HepG2 (cell line): ENCODE measurements around the gene ATPAF2. TPM values are rescaled to one million over a fixed set of nuclear protein-coding genes. Genes with fewer than 3 reads are reported as not detected.

Experiments used
- ATAC-seq: fragments of 200-7000 bp; cut with Tn5 transposase; 3 replicates; pipeline ENCODE4 v1.9.1; 2020; ENCODE audit warnings: mild to moderate bottlenecking, moderate library complexity
- BruUV-seq: library from RNA; stranded (reverse); fragments of 400-500 nt; replicated peaks from 2 replicates; lab custom pipeline; 2021; lab: Mats Ljungman, UMichigan
- CTCF ChIA-PET: fragments of 300-600 bp; formaldehyde crosslinking; extraction: SDS; loops from one replicate; lab custom pipeline; 2021; ENCODE audit warnings: low total read pairs, inconsistent platforms, low intra/inter-chr PET ratio; lab: Yijun Ruan, JAX
- POLR2A ChIA-PET: fragments of 350-600 bp; sonication (Branson Sonifier 250); formaldehyde crosslinking; loops from one replicate; lab custom pipeline; 2020; ENCODE audit warnings: antibody characterized with exemption, inconsistent platforms; lab: Yijun Ruan, JAX
- DNase-seq: peaks from one replicate; pipeline ENCODE4 v3.0.0-alpha.2; 2015; ENCODE audit warnings: low spot score
- FAIRE-seq: peaks from 3 replicates; lab custom pipeline; 2011; peaks lifted over from hg19 to GRCh38; lab: Jason Lieb, UNC
- H2AFZ ChIP-seq: one replicate; pipeline ENCODE4 v1.6.1; 2011; ENCODE audit warnings: low read length, inconsistent platforms
- H3K27ac ChIP-seq: fragments of 300-600 bp; 3 replicates; pipeline ENCODE4 v1.8.0; 2011; ENCODE audit warnings: mixed run types, mild to moderate bottlenecking, mixed read lengths, low read length, inconsistent platforms; ENCODE audit not compliant: insufficient read depth; ENCODE audit errors: extremely low read length
- H3K27me3 ChIP-seq, 2 experiments: fragments of 200-600 bp in 1 of 2; 2 replicates in 1 of 2; 3 replicates in 1 of 2; pipeline versions ENCODE4 v1.6.0 to v1.8.0; 2011; ENCODE audit warnings: low read length in 2 of 2, mild to moderate bottlenecking in 2 of 2, moderate library complexity in 2 of 2, inconsistent platforms in 1 of 2; ENCODE audit not compliant: insufficient read depth in 2 of 2, control insufficient read depth in 1 of 2
- H3K36me3 ChIP-seq, 2 experiments: fragments of 200-600 bp in 1 of 2; replicated peaks in 1 of 2; 2 replicates in 1 of 2; 3 replicates in 1 of 2; pipeline versions ENCODE4 v1.5.1 to v1.8.0; 2011; ENCODE audit warnings: low read length in 2 of 2, inconsistent platforms in 1 of 2; ENCODE audit not compliant: insufficient read depth in 2 of 2, control insufficient read depth in 1 of 2
- H3K4me1 ChIP-seq: 2 replicates; pipeline ENCODE4 v1.5.1; 2012; ENCODE audit warnings: low read length, inconsistent platforms; ENCODE audit not compliant: insufficient read depth
- H3K4me2 ChIP-seq: 2 replicates; pipeline ENCODE4 v1.6.0; 2011; ENCODE audit warnings: low read depth, low read length, inconsistent platforms
- H3K4me3 ChIP-seq, 3 experiments: fragments of 200-600 bp in 1 of 3; sonication (generic), shearing (Covaris generic) in 1 of 3; replicated peaks in 1 of 3; 2 replicates each; pipeline ENCODE4 v1.5.1; 2011 to 2016; ENCODE audit warnings: low read length in 3 of 3, inconsistent platforms in 2 of 3, low read depth in 2 of 3, mild to moderate bottlenecking in 2 of 3, control low read depth in 1 of 3, mixed read lengths in 1 of 3; ENCODE audit not compliant: insufficient read depth in 1 of 3
- H3K79me2 ChIP-seq: one replicate; pipeline ENCODE4 v1.6.1; 2011; ENCODE audit warnings: low read length, inconsistent platforms; ENCODE audit not compliant: insufficient read depth
- H3K9ac ChIP-seq: 2 replicates; pipeline ENCODE4 v1.6.0; 2011; ENCODE audit warnings: mild to moderate bottlenecking, low read depth, low read length, inconsistent platforms; ENCODE audit not compliant: insufficient read depth
- H3K9me3 ChIP-seq: 2 replicates; pipeline ENCODE4 v1.5.1; 2012; ENCODE audit warnings: mild to moderate bottlenecking, low read length
- H4K20me1 ChIP-seq: 2 replicates; pipeline ENCODE4 v1.6.0; 2011; ENCODE audit warnings: inconsistent platforms, mild to moderate bottlenecking, low read length, moderate library complexity; ENCODE audit not compliant: insufficient read depth
- CBX2 ChIP-seq, 2 experiments: fragments of 200-600 bp in 1 of 2; sonication (generic); formaldehyde crosslinking in 1 of 2; IDR thresholded peaks; 2 replicates each; pipeline versions ENCODE4 v1.7.0 to v1.8.1; 2018 to 2022; ENCODE audit warnings: low read depth in 2 of 2, low read length in 1 of 2, mild to moderate bottlenecking in 1 of 2, missing genetic modification reagents in 1 of 2
- CEBPB ChIP-seq: IDR thresholded peaks from 2 replicates; pipeline ENCODE4 v1.6.1; 2011; ENCODE audit warnings: low read depth, low read length, improper control_type of control experiment, borderline replicate concordance
- GZF1 ChIP-seq: sonication (generic); formaldehyde crosslinking; IDR thresholded peaks from 2 replicates; pipeline ENCODE4 v1.5.1; 2020; ENCODE audit warnings: mild to moderate bottlenecking, missing genetic modification reagents
- KLF16 ChIP-seq, 2 experiments: sonication (generic) in 1 of 2; formaldehyde crosslinking in 1 of 2; IDR thresholded peaks; 2 replicates each; pipeline versions ENCODE4 v1.6.1 to v1.8.0; 2016 to 2023; ENCODE audit warnings: missing genetic modification reagents in 2 of 2, missing compliant biosample characterization in 1 of 2
- MED8 ChIP-seq: sonication (generic); formaldehyde crosslinking; IDR thresholded peaks from 2 replicates; pipeline ENCODE4 v1.8.1; 2023; ENCODE audit warnings: mild to moderate bottlenecking, missing genetic modification reagents; ENCODE audit not compliant: insufficient replicate concordance
- NCOA5 ChIP-seq: sonication (generic); formaldehyde crosslinking; IDR thresholded peaks from 2 replicates; pipeline ENCODE4 v1.4.0; 2020; ENCODE audit warnings: missing genetic modification reagents
- NFE2 ChIP-seq: sonication (generic); formaldehyde crosslinking; IDR thresholded peaks from 2 replicates; pipeline ENCODE4 v1.4.0; 2020; ENCODE audit warnings: missing genetic modification reagents
- SETDB1 ChIP-seq: sonication (generic); formaldehyde crosslinking; IDR thresholded peaks from 2 replicates; pipeline ENCODE4 v1.5.1; 2020; ENCODE audit warnings: missing genetic modification reagents, mild to moderate bottlenecking, borderline replicate concordance
- ZFP1 ChIP-seq: IDR thresholded peaks from 2 replicates; pipeline ENCODE4 v1.6.1; 2016
- ZFP36L1 ChIP-seq: sonication (generic); formaldehyde crosslinking; IDR thresholded peaks from 2 replicates; pipeline ENCODE4 v1.8.0; 2022; ENCODE audit warnings: mild to moderate bottlenecking, missing genetic modification reagents, moderate library complexity
- ZMYM3 ChIP-seq: sonication (generic); formaldehyde crosslinking; IDR thresholded peaks from 2 replicates; pipeline ENCODE4 v1.5.1; 2020; ENCODE audit warnings: mild to moderate bottlenecking, missing genetic modification reagents
- ZNF10 ChIP-seq: sonication (generic); formaldehyde crosslinking; IDR thresholded peaks from 2 replicates; pipeline ENCODE4 v1.4.0; 2020; ENCODE audit warnings: mild to moderate bottlenecking, low read depth, missing genetic modification reagents, borderline replicate concordance
- ZNF20 ChIP-seq: sonication (generic); formaldehyde crosslinking; IDR thresholded peaks from 2 replicates; pipeline ENCODE4 v1.4.0; 2020; ENCODE audit warnings: mild to moderate bottlenecking, moderate library complexity, missing genetic modification reagents
- ZNF30 ChIP-seq: sonication (generic); formaldehyde crosslinking; IDR thresholded peaks from 2 replicates; pipeline ENCODE4 v1.5.0; 2020; ENCODE audit warnings: mild to moderate bottlenecking, missing genetic modification reagents
- ZNF431 ChIP-seq: sonication (generic); formaldehyde crosslinking; IDR thresholded peaks from 2 replicates; pipeline ENCODE4 v1.9.0; 2022; ENCODE audit warnings: missing genetic modification reagents, low read depth, mild to moderate bottlenecking, borderline replicate concordance
- ZNF556 ChIP-seq: sonication (generic); formaldehyde crosslinking; IDR thresholded peaks from 2 replicates; pipeline ENCODE4 v1.4.0; 2020; ENCODE audit warnings: mild to moderate bottlenecking, missing genetic modification reagents, borderline replicate concordance
- ZNF558 ChIP-seq: sonication (generic); formaldehyde crosslinking; IDR thresholded peaks from 2 replicates; pipeline ENCODE4 v1.9.0; 2022; ENCODE audit warnings: mild to moderate bottlenecking, missing genetic modification reagents, borderline replicate concordance
- ZNF740 ChIP-seq: sonication (generic); formaldehyde crosslinking; IDR thresholded peaks from 2 replicates; pipeline ENCODE4 v1.4.0; 2020; ENCODE audit warnings: missing genetic modification reagents
- ZNF768 ChIP-seq: sonication (generic); formaldehyde crosslinking; IDR thresholded peaks from 2 replicates; pipeline ENCODE4 v1.4.0; 2020; ENCODE audit warnings: missing genetic modification reagents
- ZXDC ChIP-seq: sonication (generic); formaldehyde crosslinking; IDR thresholded peaks from 2 replicates; pipeline ENCODE4 v1.5.0; 2020; ENCODE audit warnings: mild to moderate bottlenecking, missing genetic modification reagents
- WGBS: methylation state at CpG from one replicate; pipeline ENCODE4 v1.1.6; 2017; ENCODE audit warnings: low lambda C conversion rate; 5-methylcytosine and 5-hydroxymethylcytosine counted together
- in situ Hi-C: cut with HindIII; loops from 2 replicates; pipeline ENCODE4 v1.10.0; 2017; ENCODE audit warnings: low pct_unique_long_range_greater_than_20kb; ENCODE audit not compliant: extremely low pct_ligation_motif_present
- intact Hi-C: fragments of 100-400 bp; cut with micrococcal nuclease; formaldehyde crosslinking; loops from one replicate; pipeline ENCODE4 v1.10.0; 2022; ENCODE audit not compliant: unreplicated experiment
- polyA plus RNA-seq, 8 experiments: library from polyadenylated mRNA; depleted of rRNA in 3 of 8; stranded (reverse) in 7 of 8; unstranded in 1 of 8; fragments of >200 nt; fragmentation: Illumina TruSeq in 4 of 8; extraction: Trizol in 4 of 8; gene quantifications; 2 replicates each; pipeline versions ENCODE4 v1.2.1 to v1.2.3, GENCODE V29; 2011 to 2016; ENCODE audit warnings: low read depth in 4 of 8, missing spikeins in 1 of 8, mixed read lengths in 1 of 8; ENCODE audit not compliant: insufficient read depth in 1 of 8
- total RNA-seq, 5 experiments: library from RNA; depleted of rRNA; stranded (reverse); fragments of >200 nt; fragmentation: Illumina TruSeq; extraction: Trizol; gene quantifications; 2 replicates each; pipeline ENCODE4 v1.2.3, GENCODE V29; 2016; ENCODE audit warnings: low read depth in 1 of 5
- TF ChIP-seq, protein P1 (sequence below): sonication (generic); formaldehyde crosslinking; IDR thresholded peaks from 2 replicates; pipeline ENCODE4 v1.5.1; 2020; ENCODE audit warnings: mild to moderate bottlenecking, missing genetic modification reagents, moderate library complexity

ATPAF2 gene
- total and polyA plus RNA-seq, 2 of the 13 experiments (the other 11 are each of a cell fraction or from before 2014, with no cell fraction given), result 15.0 to 16.5 TPM

DNA sequence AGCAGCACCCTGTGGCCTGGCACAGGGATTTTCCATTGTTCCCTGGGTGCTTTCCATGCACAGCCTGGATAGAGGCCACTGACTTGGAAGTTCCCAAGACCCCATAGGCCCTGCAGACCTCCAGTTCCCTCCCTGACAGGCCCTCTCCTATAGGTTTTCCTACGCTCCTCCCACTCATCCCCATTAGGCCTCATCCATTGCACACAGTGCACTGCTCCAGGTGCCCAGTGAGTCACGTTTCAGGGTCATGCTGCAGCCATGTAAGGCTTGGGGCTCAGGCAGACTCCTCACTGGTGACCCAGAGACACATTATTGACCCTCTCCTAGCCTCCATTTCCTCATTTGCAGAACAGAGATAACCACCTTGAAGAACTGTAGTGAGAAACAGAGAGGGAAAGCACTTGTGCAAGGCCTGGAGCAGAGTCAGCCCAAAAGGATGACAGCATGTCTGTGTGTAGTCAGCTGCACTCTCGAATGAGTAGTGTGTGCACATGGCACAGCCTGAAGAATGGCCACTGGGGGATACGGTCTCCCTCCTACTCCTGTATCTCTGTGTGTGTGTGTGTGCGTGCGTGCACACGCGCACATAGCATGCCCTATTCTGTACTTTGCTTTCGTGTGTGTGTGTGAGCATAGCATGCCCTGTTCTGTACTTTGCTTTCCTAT, 39.5 kb downstream of the ATPAF2 start:
- Histone ChIP-seq H3K36me3 (no peaks in the 10 kb centered on the region), H3K27ac (no peak overlapping the region), H3K27me3 (0 out of 5 replicates have a peak, but pooled peaks cover 0 to 10% of the 10 kb centered on the region in 2 experiments), H3K4me1 (peaks cover 34% of the 10 kb centered on the region), H3K79me2 (no peaks in the 10 kb centered on the region), H3K4me2 (peak overlapping the region; percentile 36), H3K4me3 (no peak overlapping the region), H2AFZ (no peak overlapping the region), H4K20me1 (no peaks in the 10 kb centered on the region), H3K9me3 (no peaks in the 10 kb centered on the region), H3K9ac (no peak overlapping the region)
- ChIA-PET CTCF (no interaction called here), POLR2A (no interaction called here)
- no TSS peak for BruUV-seq
- WGBS, result 52% methylated on average over 9 of the region's 9 CpGs
- in situ Hi-C loops (loop anchor here (25.0 kb wide), 1 partner anchor 113 kb away; the partner anchor contains the start of gene MYO15A), intact Hi-C loops (no loop called here)
- DNase-seq (peak; percentile 21), ATAC-seq (peak; percentile 66), FAIRE-seq (no peak)
- TF ChIP-seq CEBPB (no peak), ZNF20 (CRISPR knock-in tag) (no peak), CBX2 (IDR thresholded peaks at IDR 0.05; ENCODE audit: low read depth, low read length) (no peak), CBX2 (CRISPR knock-in tag; IDR thresholded peaks at IDR 0.05; ENCODE audit: low read depth) (no peak), ZXDC (CRISPR knock-in tag) (no peak), SETDB1 (CRISPR knock-in tag) (no peak), ZNF768 (CRISPR knock-in tag) (peak; percentile 10; the same call in 1 of the 2 replicates), NCOA5 (CRISPR knock-in tag) (no peak), NFE2 (no peak), ZNF30 (CRISPR knock-in tag) (no peak), KLF16 (CRISPR knock-in tag; IDR thresholded peaks at IDR 0.05) (no peak), ZNF10 (CRISPR knock-in tag) (no peak), ZNF431 (no peak), ZNF556 (CRISPR knock-in tag) (no peak), ZFP36L1 (CRISPR knock-in tag) (no peak), GZF1 (no peak), MED8 (CRISPR knock-in tag) (no peak), ZNF558 (CRISPR knock-in tag) (no peak), ZNF740 (CRISPR knock-in tag) (no peak), ZMYM3 (CRISPR knock-in tag) (0 out of 2 replicates have a peak, but pooled peaks have one; percentile 18), ZFP1 (CRISPR knock-in tag) (no peak)
- TF ChIP-seq, protein P1, sequence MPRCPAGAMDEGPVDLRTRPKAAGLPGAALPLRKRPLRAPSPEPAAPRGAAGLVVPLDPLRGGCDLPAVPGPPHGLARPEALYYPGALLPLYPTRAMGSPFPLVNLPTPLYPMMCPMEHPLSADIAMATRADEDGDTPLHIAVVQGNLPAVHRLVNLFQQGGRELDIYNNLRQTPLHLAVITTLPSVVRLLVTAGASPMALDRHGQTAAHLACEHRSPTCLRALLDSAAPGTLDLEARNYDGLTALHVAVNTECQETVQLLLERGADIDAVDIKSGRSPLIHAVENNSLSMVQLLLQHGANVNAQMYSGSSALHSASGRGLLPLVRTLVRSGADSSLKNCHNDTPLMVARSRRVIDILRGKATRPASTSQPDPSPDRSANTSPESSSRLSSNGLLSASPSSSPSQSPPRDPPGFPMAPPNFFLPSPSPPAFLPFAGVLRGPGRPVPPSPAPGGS, result no peak
